ENCODE measurements around the gene TMEM182. TPM values are rescaled to one million over a fixed set of nuclear protein-coding genes. Genes with fewer than 3 reads are reported as not detected.

The TMEM182 gene
- total RNA-seq, 4 donors from 2014 or later = 2.3 to 3.3 (median 2.8) TPM

DNA sequence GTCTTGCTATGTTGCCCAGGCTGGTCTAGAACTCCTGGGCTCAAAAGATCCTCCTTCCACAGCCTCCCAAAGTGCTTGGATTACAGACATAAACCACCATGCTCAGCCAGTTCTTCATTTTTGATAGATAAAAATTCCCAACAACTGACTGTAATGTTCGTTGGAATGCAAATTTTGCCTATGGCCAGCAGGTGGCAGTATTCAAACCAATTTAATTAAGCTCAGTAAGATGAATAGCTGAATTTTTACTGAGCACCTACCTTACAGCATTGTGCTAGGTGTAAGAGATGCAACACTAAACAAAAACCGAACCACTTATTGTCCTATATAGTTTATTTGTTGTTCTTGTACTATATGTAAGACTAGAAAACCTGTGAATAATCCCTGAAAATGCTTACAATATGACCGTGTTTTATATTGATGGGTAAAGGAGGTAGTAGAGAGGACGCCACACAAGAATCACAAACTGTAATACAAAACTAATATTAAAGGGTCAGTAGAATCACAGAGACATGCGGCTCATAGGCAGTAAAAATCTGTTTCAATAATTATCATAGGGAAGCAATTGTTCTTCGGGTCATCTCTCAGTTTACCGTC, 8.2 kb upstream of the TMEM182 start:
- Histone ChIP-seq H3K36me3 (no peaks in the 10 kb centered on the region), H3K4me1 (no peaks in the 10 kb centered on the region), H3K4me3 (replicated peaks in 1 of 3) (no peak overlapping the region), H3K27me3 (no peaks in the 10 kb centered on the region), H3K27ac (no peak overlapping the region), H3K9me3 (no peaks in the 10 kb centered on the region)
- TF ChIP-seq POLR2A (IDR thresholded peaks at IDR 0.05) = no peak
- TF ChIP-seq, protein P1, sequence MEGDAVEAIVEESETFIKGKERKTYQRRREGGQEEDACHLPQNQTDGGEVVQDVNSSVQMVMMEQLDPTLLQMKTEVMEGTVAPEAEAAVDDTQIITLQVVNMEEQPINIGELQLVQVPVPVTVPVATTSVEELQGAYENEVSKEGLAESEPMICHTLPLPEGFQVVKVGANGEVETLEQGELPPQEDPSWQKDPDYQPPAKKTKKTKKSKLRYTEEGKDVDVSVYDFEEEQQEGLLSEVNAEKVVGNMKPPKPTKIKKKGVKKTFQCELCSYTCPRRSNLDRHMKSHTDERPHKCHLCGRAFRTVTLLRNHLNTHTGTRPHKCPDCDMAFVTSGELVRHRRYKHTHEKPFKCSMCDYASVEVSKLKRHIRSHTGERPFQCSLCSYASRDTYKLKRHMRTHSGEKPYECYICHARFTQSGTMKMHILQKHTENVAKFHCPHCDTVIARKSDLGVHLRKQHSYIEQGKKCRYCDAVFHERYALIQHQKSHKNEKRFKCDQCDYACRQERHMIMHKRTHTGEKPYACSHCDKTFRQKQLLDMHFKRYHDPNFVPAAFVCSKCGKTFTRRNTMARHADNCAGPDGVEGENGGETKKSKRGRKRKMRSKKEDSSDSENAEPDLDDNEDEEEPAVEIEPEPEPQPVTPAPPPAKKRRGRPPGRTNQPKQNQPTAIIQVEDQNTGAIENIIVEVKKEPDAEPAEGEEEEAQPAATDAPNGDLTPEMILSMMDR (IDR thresholded peaks at IDR 0.05) = peak; percentile 38 to 84 (median 56)
- 70% methylated on average over 7 of the region's 7 CpGs for WGBS, 2 donors
- intact Hi-C loops (cut with DNase I) = no loop called here
- DNase-seq = peak; percentile 11 to 30

DNA sequence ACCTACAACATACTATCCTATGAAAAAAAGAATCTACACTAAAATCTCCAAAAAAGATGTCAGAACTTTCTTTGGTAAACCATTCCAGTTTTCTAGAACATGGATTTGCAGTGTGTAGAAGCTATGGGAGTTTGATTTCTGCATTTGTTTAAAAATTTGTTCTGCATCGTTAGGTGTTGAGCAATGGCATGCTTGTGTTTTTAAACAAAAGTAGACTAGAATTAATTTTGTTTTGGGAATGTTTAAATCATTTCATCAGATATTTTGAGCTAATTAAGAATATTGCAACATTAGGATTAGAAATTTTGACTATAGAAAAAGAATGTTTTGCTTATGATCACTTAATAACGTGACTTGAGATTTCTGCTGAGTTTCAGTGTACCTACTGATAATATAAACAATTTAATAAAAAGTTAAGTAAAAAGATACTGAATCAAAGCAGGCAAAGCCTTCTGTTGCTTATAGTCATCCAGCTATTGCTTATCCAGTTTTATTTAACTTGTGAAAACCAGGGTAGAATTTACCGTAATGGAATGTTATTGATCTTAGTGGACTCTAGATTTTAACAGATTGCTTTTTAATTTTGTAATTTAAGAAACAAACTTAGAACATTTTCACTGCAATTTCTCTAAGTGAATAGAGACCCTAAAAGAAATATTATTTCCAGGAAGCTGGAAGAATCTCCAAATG, 7.2 kb upstream of the TMEM182 start:
- Histone ChIP-seq H3K27ac (no peak overlapping the region), H3K4me1 (no peaks in the 10 kb centered on the region), H3K4me3 (replicated peaks in 1 of 3) (no peak overlapping the region), H3K36me3 (no peaks in the 10 kb centered on the region), H3K9me3 (no peaks in the 10 kb centered on the region), H3K27me3 (no peaks in the 10 kb centered on the region)
- WGBS, 2 donors = 93 to 94% methylated on average over 3 of the region's 3 CpGs
- no peak for DNase-seq
- TF ChIP-seq, protein P1 (IDR thresholded peaks at IDR 0.05) = no peak
- TF ChIP-seq POLR2A (IDR thresholded peaks at IDR 0.05) = no peak
- intact Hi-C loops (cut with DNase I) = no loop called here

- no peak overlapping the region for H3K27ac ChIP-seq
- no peaks in the 10 kb centered on the region for H3K36me3 ChIP-seq
- no peaks in the 10 kb centered on the region for H3K27me3 ChIP-seq
- 71 to 73% methylated on average over 4 of the region's 4 CpGs for WGBS, 2 donors
- TF ChIP-seq, protein P1 (IDR thresholded peaks at IDR 0.05) = no peak
- no peak for TF ChIP-seq POLR2A (IDR thresholded peaks at IDR 0.05)
- H3K4me3 ChIP-seq (replicated peaks in 1 of 3) = no peak overlapping the region
- H3K9me3 ChIP-seq = no peaks in the 10 kb centered on the region
- no peak for DNase-seq
- H3K4me1 ChIP-seq = no peaks in the 10 kb centered on the region
- intact Hi-C loops (cut with DNase I) = no loop called here
Measured at GRCh38 chr2:102755284-102755683, 6.5 kb upstream of the TMEM182 start.

DNA sequence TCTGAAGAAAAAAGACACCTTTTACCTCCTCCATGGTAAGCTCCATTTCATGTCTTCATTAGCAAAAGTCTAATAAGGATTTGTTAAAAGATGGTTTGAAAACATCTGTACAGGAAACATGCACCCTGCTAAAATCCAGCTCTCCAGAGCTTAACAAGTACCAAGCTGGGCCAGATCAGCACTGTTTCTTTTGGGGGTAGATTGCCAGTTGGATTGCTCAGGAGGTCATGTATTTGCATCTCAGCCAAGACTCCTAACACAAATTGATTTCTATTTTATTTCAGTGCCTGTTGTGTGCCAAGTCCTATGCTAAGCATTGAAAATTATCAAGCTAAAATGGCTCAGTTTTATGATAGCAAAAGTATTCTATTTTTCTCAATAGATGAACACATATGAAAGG, 3.4 kb upstream of the TMEM182 start:
- H3K4me3 ChIP-seq (replicated peaks in 1 of 3) = no peak overlapping the region
- no peak overlapping the region for H3K27ac ChIP-seq
- no peak for DNase-seq
- intact Hi-C loops (cut with DNase I) = no loop called here
- TF ChIP-seq POLR2A (IDR thresholded peaks at IDR 0.05) = no peak
- TF ChIP-seq, protein P1 (IDR thresholded peaks at IDR 0.05) = no peak
- H3K36me3 ChIP-seq = no peaks in the 10 kb centered on the region
- H3K9me3 ChIP-seq = no peaks in the 10 kb centered on the region
- H3K27me3 ChIP-seq = no peaks in the 10 kb centered on the region
- H3K4me1 ChIP-seq = no peaks in the 10 kb centered on the region

DNA sequence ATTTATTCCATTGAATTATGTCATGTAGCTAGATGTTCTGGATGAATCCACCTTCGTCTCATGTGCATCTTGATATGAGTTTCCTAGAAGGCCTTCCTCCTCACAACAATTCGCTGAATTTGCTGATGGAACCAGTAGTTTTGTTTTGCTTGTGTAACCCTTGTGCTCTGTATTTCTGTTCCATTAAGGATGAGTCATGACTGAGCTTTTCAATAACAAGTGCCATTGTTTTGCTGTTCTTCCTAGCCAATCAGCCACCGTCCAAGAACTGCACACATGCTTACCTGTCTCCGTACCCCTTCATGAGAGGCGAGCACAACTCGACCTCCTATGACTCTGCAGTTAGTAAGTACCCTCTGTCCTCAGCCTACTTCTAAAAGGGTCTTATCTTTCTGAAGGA, 2.3 kb downstream of the TMEM182 start:
- TF ChIP-seq, protein P1 (IDR thresholded peaks at IDR 0.05) = no peak
- TF ChIP-seq POLR2A (IDR thresholded peaks at IDR 0.05) = no peak
- Histone ChIP-seq H3K4me3 (replicated peaks in 1 of 3) (no peak overlapping the region), H3K9me3 (no peaks in the 10 kb centered on the region), H3K27ac (no peak overlapping the region), H3K27me3 (no peaks in the 10 kb centered on the region), H3K4me1 (no peaks in the 10 kb centered on the region), H3K36me3 (no peaks in the 10 kb centered on the region)
- intact Hi-C loops (cut with DNase I) = no loop called here
- DNase-seq = no peak
- WGBS, 2 donors = 88 to 89% methylated on average over 6 of the region's 6 CpGs
